Measurements from ENCODE around the gene PLAAT3.

GRCh38 chr11:63558459-63559157 is 55.6 kb downstream of the PLAAT3 start:
- no peak for TF ChIP-seq CTCF (conservative IDR thresholded peaks at IDR 0.05)
- no peak for TF ChIP-seq ZFX (IDR thresholded peaks at IDR 0.05)
